Suprapubic skin (tissue), 4 donors: ENCODE results near the gene ST3GAL5. TPM values are rescaled to one million over a fixed set of nuclear protein-coding genes. Genes with fewer than 3 reads are reported as not detected.

Source experiments
- DNase-seq, 2 donors: peaks; one replicate each; pipeline ENCODE4 v3.0.0-alpha.2; 2019; ENCODE audit warnings: low spot score in 2 of 2
- H3K27ac ChIP-seq: fragments of 200-600 bp; sonication (generic); one replicate; pipeline ENCODE4 v1.5.1; 2019
- H3K27me3 ChIP-seq: fragments of 200-600 bp; sonication (generic); one replicate; pipeline ENCODE4 v1.5.1; 2019
- H3K36me3 ChIP-seq: fragments of 200-600 bp; sonication (generic); one replicate; pipeline ENCODE4 v1.5.1; 2019
- H3K4me1 ChIP-seq: fragments of 200-600 bp; sonication (generic); one replicate; pipeline ENCODE4 v1.5.1; 2019
- H3K4me3 ChIP-seq: fragments of 200-600 bp; sonication (generic); one replicate; pipeline ENCODE4 v1.5.1; 2019; ENCODE audit warnings: mild to moderate bottlenecking
- H3K9me3 ChIP-seq: fragments of 200-600 bp; sonication (generic); one replicate; pipeline ENCODE4 v1.5.1; 2019
- EP300 ChIP-seq: sonication (generic); formaldehyde crosslinking; IDR thresholded peaks from one replicate; pipeline ENCODE4 v1.6.1; 2017; ENCODE audit warnings: antibody characterized with exemption
- POLR2A ChIP-seq, 2 donors: fragments of 450-650 bp; IDR thresholded peaks; one replicate each; pipeline ENCODE4 v1.6.1; 2017; ENCODE audit warnings: antibody characterized with exemption in 2 of 2, mild to moderate bottlenecking in 2 of 2, moderate library complexity in 2 of 2
- POLR2AphosphoS5 ChIP-seq, 3 donors: sonication (generic); formaldehyde crosslinking; IDR thresholded peaks; one replicate each; pipeline ENCODE4 v1.6.1; 2017; ENCODE audit warnings: antibody characterized with exemption in 3 of 3
- WGBS: methylation state at CpG from one replicate; pipeline ENCODE4 v1.1.5; 2018; 5-methylcytosine and 5-hydroxymethylcytosine counted together
- total RNA-seq, 4 donors: library from RNA; depleted of rRNA; stranded (reverse); fragments of >200 nt; gene quantifications; one replicate each; pipeline ENCODE4 v1.1.0, GENCODE V29; 2016
- TF ChIP-seq, protein P1 (sequence below), 2 donors: fragments of 200-600 bp in 1 of 2; fragments of 450-650 bp in 1 of 2; sonication (generic) in 1 of 2; IDR thresholded peaks; one replicate each; pipeline ENCODE4 v1.5.1; 2016 to 2019; ENCODE audit warnings: antibody characterized with exemption in 2 of 2, mild to moderate bottlenecking in 1 of 2, moderate library complexity in 1 of 2

The ST3GAL5 gene
- total RNA-seq, 4 donors from 2014 or later, result 9.5 to 17.8 (median 14.8) TPM

DNA sequence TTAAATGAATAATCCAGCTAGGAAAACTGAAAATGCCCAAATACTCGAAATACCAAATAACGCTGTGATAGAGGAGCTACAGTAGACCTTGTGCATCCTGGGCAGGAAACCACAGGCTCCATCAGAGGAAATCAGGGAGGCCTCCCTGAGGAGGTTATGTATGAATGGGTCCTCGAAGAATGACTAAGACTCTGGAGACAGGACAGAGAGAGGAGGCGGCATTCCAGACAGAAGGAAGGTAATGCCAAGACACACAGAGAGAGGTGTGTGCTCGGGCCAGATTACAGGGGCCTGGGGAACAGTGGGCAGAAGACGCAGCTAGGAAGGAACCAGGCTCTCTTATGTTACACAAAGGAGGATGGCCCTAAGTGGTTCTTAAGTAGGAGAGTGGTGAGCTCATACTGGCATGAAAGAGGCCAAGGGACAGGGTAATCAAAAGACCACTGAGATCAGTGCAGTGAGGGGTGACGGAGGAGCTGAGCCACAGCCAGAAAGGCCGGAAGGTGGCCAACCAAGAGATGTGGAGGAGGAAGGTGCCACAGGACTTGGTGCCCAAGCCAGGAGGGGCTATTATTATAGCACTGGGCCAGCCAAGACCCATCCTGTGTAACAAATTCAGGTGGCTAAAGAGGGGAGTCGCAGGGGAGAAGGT, 9.9 kb downstream of the ST3GAL5 start:
- TF ChIP-seq POLR2A (IDR thresholded peaks at IDR 0.05) (no peak), POLR2AphosphoS5 (IDR thresholded peaks at IDR 0.05) (no peak), EP300 (no peak)
- TF ChIP-seq, protein P1, sequence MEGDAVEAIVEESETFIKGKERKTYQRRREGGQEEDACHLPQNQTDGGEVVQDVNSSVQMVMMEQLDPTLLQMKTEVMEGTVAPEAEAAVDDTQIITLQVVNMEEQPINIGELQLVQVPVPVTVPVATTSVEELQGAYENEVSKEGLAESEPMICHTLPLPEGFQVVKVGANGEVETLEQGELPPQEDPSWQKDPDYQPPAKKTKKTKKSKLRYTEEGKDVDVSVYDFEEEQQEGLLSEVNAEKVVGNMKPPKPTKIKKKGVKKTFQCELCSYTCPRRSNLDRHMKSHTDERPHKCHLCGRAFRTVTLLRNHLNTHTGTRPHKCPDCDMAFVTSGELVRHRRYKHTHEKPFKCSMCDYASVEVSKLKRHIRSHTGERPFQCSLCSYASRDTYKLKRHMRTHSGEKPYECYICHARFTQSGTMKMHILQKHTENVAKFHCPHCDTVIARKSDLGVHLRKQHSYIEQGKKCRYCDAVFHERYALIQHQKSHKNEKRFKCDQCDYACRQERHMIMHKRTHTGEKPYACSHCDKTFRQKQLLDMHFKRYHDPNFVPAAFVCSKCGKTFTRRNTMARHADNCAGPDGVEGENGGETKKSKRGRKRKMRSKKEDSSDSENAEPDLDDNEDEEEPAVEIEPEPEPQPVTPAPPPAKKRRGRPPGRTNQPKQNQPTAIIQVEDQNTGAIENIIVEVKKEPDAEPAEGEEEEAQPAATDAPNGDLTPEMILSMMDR (IDR thresholded peaks at IDR 0.05), result no peak
- Histone ChIP-seq H3K4me3 (no peak overlapping the region), H3K4me1 (peaks cover 8% of the 10 kb centered on the region), H3K27ac (no peak overlapping the region), H3K27me3 (no peaks in the 10 kb centered on the region), H3K36me3 (peaks cover 3% of the 10 kb centered on the region), H3K9me3 (no peaks in the 10 kb centered on the region)
- no peak for DNase-seq
- 83% methylated on average over 9 of the region's 9 CpGs for WGBS

DNA sequence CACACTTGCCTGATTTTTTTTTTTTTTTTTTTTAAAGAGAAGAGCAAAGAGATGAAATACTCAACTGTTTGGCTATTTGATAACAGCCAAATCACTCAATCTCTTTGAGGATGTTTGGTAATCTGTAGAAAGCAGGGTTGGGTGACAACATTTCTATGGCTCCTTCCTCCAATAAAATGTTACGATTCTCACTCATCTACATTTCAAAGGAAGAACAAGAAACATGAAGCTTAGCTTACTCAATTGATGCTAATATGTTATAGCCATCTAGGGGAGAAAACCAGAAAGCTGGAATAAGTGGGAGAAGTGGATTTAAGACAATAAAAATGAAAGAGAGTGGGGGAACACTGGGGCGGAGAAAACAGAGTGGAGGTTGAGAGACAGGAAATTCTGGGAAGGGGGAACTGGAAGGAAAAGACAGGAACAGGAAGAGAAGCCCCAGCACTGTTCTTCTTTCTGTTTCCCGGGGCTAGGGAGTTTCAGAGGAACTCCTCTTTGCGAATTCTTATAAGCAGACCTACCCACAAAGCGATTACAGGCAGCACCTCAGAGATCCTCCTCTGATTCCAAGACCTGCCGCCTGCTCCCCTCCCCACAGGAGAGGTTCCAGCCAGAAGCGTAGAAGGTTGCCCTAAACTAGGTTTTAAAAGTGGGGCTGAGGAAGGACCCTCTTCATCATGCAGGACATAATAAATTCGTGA, 13.3 kb downstream of the ST3GAL5 start:
- H3K9me3 ChIP-seq, result no peaks in the 10 kb centered on the region
- H3K27ac ChIP-seq, result no peak overlapping the region
- no peaks in the 10 kb centered on the region for H3K36me3 ChIP-seq
- H3K4me1 ChIP-seq, result peaks cover 3% of the 10 kb centered on the region
- no peak overlapping the region for H3K4me3 ChIP-seq
- TF ChIP-seq, protein P1 (IDR thresholded peaks at IDR 0.05), result no peak
- TF ChIP-seq POLR2AphosphoS5 (IDR thresholded peaks at IDR 0.05) (no peak), POLR2A (IDR thresholded peaks at IDR 0.05) (no peak), EP300 (no peak)
- DNase-seq, result no peak
- H3K27me3 ChIP-seq, result no peaks in the 10 kb centered on the region
- 67% methylated on average over 8 of the region's 8 CpGs for WGBS

DNA sequence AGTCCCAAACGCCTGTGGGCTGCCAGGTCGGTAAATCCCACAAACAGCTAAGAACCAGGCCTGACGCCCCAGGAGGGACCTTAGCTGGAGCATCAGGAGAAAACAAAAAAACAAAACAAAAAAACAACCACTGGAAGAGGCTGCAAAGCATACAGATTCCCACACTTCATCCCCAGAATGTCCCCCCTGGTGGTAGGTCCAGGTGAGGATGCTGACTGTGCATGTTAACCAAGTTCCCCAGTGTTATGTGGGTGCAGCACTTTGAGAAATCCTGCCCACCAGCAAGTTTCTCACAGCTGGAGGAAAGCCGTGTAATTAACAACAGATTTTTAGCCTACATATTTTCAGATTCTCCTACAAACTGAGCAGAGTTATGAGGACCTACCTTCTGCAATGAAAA, 15.1 kb downstream of the ST3GAL5 start:
- Histone ChIP-seq H3K27me3 (no peaks in the 10 kb centered on the region), H3K36me3 (no peaks in the 10 kb centered on the region), H3K9me3 (no peaks in the 10 kb centered on the region), H3K4me3 (no peak overlapping the region), H3K27ac (no peak overlapping the region), H3K4me1 (peaks cover 3% of the 10 kb centered on the region)
- no peak for DNase-seq
- 73% methylated on average over 4 of the region's 4 CpGs for WGBS
- TF ChIP-seq POLR2AphosphoS5 (IDR thresholded peaks at IDR 0.05) (no peak), EP300 (no peak), POLR2A (IDR thresholded peaks at IDR 0.05) (no peak)
- TF ChIP-seq, protein P1 (IDR thresholded peaks at IDR 0.05), result no peak

DNA sequence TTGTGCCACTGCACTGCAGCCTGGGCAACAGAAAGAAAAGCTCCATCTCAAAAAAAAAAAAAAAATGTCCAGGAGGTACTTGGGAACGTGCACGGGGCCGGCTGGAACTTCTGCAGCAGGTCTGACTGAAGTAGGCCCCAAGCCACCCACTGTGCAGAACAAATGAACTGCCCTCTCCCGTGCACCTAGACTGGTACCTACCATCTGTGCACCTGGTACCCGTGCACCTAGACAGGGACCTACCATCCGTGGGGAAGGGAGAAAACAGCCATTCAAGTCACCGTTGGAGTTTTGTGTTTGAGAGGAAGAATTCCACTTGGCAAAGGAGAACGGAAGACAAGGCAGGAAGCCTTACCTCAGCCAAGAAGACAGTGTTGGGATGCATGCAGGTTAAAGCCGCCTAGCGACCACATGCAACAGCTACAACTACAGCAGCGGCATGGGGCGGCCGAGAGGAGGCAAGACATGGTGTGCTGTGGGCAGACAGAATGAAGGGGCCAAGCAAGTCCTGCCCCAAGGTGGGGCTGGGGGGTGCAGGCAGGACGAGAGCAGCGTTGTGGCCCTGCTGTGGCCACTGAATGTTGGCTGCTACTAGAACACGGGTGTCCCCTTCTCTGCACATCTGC, 16.1 kb downstream of the ST3GAL5 start:
- H3K4me1 ChIP-seq, result peaks cover 3% of the 10 kb centered on the region
- H3K36me3 ChIP-seq, result no peaks in the 10 kb centered on the region
- H3K27me3 ChIP-seq, result no peaks in the 10 kb centered on the region
- TF ChIP-seq, protein P1 (IDR thresholded peaks at IDR 0.05), result no peak
- no peak for TF ChIP-seq POLR2AphosphoS5 (IDR thresholded peaks at IDR 0.05)
- no peak for TF ChIP-seq EP300
- TF ChIP-seq POLR2A (IDR thresholded peaks at IDR 0.05), result no peak
- no peaks in the 10 kb centered on the region for H3K9me3 ChIP-seq
- 92% methylated on average over 13 of the region's 16 CpGs for WGBS
- no peak overlapping the region for H3K27ac ChIP-seq
- H3K4me3 ChIP-seq, result no peak overlapping the region
- no peak for DNase-seq
